ENCODE measurements around the gene CTNNA2.

- no peak for TF ChIP-seq CTCF (IDR thresholded peaks at IDR 0.05)
- TF ChIP-seq POLR2A (IDR thresholded peaks at IDR 0.05): no peak
These were observed 767.7 kb downstream of the CTNNA2 start for GRCh38 chr2:80280598-80280997.

Data from right lobe of liver (tissue), 4 donors.